ENCODE results near the gene CELF1.
A peak's percentile ranks its signal among the peaks of the same experiment; 100 is the strongest.
"Not testable (repeated sequence)": the region's sequence is repeated elsewhere in the genome, so short reads cannot be mapped to it uniquely, and the experiment has no call there.

The CELF1 gene

DNA sequence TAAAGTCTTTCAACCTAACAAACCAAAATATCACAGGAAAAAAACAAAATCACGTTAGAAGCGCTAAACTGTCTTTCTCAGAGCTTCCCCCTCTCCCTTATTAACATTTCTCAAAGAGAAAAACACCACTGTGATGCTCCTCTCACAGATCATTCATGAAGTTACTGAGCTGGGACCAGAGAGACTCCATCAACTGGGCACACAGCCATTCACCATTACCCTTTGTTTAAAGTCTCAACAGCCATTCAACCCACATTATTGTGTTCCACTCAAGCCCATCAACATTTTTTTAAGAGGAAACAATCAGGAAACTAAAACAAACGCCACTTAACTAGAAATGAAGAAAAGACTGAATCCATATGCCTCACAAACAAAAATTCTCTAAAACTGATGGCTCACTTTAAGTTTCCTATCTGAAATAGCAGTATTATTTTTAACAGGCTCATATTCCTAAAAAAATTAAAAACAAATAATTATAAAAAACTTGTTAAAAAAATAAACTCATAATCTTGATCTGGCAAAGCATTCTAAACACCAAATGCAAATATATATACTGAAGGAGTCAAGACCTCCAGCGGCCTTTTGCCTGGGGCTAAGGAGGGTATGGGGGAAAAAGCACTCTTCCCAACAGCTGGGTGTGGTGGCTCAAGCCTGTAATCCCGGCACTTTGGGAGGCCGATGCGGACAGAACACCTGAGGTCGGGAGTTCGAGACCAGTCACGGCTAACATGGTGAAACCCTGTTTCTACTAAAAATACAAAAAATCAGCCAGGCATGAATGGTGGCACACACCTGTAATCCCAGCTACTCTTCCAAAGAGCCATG, 14.0 kb downstream of the CELF1 start:
- DNase-seq (ENCODE audit: low read depth) = no peak

DNA sequence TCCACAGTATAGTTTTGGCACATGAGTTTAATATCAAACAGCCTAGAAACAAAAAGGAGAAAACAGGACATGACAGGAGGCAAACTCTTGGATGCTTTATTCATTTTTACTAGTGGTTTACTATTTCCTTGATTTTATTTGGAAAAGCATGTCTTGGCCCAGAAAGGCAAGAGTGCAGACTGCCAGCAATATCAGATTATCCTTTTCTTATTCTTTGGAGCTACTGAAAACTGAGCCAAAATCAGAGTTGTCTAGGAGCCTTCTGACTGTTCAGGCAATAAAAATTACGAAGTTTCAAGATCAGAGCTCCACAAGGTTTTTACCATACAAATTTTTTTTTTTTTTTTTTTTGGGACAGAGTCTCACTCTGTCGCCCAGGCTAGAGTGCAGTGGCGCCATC, 16.0 kb downstream of the CELF1 start:
- no peak for DNase-seq (ENCODE audit: low read depth)

DNA sequence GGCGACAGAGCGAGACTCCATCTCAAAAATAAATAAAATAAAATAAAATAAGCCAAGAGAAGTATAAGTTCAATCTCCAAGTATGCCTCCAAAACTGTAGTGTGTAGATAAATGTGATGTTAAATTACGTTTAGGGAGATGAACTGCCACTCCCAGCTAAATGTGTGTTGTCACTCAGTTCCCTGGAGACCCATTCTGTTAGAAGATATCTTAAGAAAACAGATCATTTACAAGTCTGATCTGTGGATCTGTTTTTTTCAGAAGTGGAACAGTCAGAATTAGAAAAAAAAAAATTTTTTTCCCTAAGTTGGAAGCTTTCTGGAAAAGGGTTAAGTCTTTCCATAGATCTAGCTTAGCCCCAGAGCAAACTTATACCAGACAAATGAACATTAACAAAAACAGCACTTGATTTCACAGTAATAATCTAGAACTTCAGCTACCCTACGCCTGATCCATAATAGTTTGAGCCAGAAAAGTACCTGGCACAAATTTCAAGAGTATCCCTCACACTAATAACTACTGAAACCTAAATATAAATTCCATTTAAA, 18.2 kb downstream of the CELF1 start:
- no peak for DNase-seq (ENCODE audit: low read depth)

DNA sequence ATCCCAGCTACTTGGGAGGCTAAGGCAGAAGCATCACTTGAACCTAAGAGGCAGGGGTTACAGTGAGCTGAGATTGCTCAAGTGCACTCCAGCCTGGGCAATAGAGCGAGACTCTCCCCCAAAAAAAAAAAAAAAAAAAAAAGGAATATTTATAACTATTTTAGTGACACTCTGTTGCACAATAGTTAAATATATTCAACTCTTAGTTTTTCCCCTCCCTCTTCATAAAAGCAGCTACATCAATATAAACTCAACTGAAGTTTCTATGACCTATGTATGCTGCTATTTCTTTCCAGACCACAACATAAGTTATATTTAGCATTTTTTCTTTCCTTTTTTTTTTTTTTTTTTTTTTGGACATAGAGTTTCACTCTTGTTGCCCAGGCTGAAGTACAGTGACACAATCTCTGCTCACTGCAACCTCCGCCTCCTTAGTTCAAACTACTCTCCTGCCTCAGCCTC, 19.2 kb downstream of the CELF1 start:
- peak; percentile 86 for DNase-seq (ENCODE audit: low read depth)

DNA sequence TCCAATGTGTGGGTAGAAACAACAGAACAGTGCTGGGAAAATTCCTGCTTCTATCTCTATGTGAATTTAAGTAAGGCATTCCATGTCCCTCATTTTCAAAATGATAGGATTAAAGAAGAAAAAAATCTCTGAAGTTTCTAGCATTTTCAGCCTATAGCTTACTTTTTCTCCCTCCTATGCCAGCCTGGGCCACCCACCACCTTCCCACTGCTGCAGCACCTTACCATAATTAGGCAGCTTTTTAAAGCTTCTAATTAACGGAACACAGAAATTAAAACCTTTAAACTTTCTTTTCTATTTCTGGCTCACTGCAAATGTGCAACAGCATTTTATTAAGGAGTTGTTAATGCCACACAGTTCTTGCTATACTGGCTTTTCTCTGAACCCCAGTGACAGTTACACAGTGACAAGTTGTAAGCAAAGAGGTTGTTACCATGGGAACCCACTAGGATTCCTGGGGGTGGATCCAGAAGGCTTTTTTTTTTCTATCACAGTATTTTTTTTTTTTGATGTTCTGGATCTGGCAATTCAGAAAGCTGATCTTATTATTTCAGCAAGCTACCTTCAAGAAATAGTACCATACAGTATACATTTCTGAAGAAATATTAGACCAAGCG, 20.2 kb downstream of the CELF1 start:
- peak; percentile 42 for DNase-seq (ENCODE audit: low read depth)

DNA sequence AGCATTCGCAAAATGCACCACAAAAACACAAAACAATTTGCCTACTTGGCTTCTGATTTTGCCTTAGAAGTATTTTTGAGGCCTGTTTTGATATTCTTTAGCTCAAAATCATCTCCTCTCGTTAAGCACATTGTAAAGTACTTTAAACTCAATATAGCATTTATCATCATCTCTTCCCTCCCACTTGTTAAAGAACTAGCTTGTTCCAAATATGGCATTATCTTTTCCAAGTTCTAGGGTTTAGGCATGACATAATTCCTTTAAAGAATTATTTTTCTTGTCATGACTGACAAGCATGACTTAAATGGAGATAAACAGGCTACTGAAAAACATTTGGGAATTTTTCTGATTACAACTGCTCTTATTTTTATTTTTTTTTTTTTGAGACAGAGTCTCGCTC, 21.3 kb downstream of the CELF1 start:
- peak; percentile 44 for DNase-seq (ENCODE audit: low read depth)

DNA sequence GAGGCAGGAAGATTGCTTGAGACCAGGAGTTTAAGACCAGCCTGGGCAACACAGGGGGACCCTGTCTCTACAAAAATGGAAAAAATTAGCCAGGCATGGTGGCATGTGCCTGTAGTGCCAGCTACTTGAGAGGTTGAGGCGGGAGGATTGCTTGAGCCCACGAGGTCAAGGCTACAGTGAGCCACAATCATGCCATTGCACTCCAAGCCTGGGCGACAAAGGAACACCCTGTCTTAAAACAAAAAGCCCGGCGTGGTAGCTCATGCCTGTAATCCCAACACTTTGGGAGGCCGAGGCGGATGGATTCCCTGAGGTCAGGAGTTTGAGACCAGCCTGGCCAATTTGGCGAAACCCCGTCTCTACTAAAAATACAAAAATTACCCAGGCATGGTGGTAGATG, 22.2 kb downstream of the CELF1 start:
- not testable (repeated sequence) for DNase-seq (ENCODE audit: low read depth)

DNA sequence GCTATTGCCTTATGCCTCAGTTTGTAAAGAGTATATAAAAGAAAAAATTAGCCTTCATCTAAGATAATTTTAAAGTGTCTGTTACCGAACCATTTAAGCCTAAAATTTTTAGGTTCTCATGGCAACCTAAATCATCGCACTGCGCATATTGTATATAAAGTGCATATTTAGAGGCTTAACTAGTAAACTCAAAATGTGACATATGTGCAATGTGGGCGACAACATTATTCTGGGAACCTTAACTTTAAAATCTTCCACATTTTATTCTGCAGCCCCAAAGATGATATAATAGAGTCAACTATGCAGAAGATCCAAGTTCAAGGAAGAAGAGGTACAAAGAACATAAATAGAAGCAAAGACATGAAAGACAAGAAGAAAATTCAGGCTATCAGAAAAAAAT, 23.0 kb downstream of the CELF1 start:
- DNase-seq (ENCODE audit: low read depth) = no peak

DNA sequence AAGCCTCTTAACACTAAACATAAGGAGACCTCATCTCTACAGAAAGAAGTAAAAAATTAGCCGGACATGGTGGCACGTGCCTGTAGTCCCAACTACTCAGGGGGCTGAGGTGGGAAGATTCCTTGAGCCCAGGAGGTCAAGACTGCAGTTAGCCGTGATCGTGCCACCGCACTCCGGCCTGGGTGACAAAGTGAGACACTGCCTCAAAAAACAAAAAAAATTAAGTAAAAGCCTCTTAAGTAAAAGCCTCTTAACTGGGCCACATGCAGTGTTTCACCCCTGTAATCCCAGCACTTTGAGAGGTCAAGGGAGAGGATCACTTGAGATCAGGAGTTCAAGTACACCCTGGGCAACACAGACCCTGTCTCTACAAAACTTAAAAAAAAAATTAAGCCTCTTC, 25.7 kb downstream of the CELF1 start:
- DNase-seq (ENCODE audit: low read depth) = no peak

DNA sequence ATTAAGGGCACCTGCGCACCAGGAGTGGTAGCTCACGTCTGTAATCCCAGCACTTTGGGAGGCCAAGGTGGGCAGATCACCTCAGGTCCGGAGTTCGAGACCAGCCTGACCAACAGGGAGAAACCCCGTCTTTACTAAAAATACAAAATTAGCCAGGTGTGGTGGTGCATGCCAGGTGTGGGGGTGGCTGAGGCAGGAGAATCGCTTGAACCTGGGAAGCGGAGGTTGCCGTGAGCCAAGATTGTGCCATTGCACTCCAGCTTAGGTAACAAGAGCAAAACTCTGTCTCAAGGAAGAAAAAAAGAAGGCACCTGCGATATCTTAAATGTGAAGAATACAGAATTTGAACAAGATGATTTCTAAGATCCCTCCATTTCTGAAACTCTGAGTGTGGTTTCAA, 26.9 kb downstream of the CELF1 start:
- DNase-seq (ENCODE audit: low read depth) = not testable (repeated sequence)

DNA sequence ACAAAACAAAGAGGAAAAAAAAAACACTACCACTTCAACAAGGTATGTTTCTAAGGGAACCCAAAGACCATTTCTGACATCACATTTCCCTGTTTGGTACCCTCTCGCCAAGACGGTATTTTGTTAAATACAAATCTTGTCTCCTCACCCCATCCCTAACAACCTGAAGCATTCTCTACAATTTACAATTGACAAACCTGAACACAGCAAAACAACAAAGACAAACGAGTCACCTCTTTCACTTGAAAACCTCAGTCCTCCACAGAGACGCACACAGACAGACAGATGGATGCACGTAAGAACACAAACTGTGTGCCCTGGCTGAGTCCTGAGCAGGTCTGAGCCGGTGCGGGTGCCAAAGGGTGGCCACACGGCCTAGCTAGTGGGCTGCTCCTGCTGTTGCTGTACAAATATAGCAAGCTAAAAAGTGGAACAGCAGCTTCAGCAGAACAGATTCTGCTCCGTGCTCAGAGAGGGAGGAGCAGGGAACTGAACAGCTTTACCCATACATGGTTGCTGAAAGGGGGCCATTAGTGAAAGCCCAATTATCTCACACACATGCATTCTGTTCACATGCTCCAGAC, 28.5 kb downstream of the CELF1 start:
- no peak for DNase-seq (ENCODE audit: low read depth)

DNA sequence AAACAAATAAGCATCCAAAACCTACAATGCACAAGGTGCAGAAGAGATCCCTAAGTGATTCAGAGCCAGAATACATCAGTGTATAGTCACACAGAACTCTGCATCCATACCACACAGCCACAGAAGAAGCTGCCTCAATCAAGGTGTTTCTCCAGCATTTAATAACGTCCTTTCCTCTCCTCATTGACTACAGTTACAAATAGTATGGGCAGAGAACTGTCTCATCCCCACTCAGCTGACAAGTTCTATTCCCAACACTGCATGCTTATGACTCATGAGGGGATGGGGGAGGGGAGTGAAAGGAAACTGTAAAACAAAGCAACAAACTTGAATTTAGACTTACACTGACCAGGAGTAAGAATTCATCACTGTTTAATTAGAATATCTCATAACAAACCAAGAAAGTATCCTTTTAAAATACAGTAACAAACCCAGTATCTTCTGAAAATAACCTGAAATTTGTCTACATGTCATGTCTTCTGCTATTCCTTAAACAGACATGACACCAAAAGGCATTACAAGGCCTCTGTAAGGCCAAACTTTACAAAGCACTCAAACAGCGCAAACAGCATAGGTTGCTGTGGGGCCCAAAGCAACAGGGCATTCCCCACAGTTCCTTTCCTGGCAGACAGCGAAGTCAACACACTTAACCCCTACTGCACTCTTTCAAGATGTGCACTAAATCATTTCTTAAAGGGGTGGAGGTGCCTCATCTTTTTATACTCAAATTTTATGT, 29.3 kb downstream of the CELF1 start:
- DNase-seq (ENCODE audit: low read depth) = peak; percentile 83

DNA sequence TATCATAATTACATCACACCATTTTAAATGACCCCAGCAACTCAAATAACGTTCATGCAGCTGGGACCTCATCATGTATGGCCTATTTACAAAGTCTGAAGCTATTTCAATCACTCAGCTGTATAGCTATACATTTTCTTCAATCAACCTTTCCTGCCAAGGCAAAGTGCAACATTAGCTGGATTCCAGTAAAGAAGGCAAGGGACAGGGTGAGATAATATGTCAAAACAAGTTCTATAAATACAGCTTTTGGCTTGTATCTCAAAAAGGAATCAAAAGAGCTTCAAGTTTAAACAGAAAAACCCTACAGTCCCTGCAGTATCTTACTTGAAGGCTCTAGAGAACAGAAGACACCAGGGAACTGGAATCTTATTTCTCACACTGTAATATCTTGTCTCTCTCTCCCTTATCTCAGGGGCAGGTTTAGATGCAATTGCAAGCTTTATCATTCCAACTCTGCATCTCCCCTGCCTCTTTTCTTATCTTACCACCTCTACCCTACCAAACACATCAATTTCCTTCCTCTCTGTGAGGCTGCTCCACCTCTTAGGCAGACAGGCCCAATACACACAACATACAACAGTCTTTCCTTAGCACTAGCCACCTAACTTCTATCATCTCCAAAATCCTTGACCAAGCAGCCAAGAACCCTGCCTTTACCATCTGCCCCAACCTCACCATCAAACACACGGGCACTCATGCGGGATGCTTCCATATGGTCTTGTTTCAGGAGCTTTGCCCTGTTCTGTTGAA, 34.5 kb downstream of the CELF1 start:
- no peak for DNase-seq (ENCODE audit: low read depth)

DNA sequence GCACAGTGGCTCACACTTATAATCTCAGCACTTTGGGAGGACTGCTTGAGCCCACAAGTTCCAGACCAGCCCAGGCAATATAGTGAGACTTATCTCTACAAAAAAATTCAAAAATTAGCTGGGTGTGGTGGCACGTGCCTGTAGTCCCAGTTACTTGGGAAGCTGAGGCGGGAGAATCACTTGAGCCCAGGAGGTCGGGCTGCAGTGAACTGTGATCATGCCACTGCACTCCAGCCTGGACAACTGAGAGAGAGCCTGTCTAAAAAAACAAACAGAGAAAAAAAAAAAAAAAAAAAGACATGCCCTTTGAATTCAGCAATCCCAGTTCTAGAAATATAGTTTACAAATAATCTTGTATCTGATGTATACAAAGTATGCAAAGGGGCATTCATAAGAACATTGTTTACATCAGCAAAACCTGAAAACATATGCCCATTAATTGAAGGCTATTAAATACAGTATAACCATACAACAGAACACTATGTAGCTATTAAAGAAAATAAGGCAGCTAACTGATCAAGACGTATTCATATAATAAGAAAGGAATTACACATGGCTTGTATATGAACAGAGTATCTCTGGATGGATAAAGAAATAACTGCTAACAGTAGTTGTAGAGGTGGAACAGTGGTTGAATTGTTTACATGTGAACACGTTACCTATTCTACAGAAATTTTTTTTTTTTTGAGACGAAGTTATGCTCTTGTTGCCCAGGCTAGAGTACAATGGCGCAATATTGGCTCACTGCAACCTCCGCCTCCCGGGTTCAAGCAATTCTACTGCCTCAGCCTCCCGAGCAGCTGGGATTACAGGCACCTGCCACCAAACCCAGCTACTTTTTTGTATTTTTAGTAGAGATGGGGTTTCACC, 35.7 kb downstream of the CELF1 start:
- no peak for DNase-seq (ENCODE audit: low read depth)

DNA sequence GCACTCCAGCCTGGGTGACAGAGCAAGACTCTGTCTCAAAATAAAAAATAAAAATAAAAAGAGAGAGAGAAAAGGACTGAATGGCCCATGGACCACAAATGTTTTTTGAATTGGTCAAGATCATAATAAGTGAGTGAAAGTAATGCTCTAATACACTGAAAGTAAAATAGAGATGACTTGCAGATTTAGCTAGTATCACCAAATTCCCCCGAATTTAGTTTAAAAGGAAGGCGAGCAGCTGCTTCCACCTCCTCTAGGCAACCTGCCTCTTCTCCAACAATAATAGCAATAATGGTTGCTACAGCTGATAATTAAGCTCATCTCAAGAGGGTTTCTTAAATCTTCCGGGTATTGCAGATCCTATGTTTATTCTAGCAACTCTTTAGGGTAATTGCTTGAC, 36.8 kb downstream of the CELF1 start:
- DNase-seq (ENCODE audit: low read depth) = no peak

DNA sequence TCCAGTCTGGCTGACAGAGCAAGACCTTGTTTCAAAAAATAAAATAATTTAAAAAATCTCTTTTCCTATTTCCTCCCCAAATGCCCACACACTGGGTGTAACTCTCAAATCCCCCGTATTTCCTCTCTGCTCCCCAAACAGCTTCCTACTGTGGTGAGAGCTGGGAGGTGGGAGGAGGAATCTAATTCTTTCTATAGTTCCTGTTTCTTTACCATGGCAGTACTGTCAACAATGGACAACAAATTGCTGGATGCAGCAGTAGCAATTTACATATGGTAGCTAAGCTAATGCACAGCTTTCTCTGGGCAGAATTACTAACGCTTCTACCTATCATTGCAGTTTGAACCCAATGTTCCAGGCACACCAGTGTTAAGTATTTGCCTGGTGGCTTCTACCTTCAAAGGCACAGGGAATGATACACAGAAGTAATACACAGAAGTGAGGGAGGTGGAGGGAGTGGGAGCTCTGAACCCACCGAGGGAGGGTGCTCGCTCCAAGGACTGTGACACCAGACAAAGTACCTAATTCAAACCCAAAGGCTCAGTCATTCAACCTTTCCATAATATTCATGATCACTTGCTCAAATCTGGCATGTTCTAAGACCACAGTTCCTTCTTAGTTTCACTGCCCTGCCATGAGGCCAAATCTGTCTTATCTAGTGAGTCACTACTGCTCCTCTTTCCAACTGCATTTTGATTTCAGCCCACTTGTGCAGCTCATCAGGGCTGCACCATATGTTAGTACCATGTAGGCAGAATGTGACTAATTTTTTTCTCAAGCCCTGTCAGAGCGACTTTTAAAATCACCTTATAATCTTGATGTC, 37.9 kb downstream of the CELF1 start:
- DNase-seq (ENCODE audit: low read depth) = peak; percentile 88

DNA sequence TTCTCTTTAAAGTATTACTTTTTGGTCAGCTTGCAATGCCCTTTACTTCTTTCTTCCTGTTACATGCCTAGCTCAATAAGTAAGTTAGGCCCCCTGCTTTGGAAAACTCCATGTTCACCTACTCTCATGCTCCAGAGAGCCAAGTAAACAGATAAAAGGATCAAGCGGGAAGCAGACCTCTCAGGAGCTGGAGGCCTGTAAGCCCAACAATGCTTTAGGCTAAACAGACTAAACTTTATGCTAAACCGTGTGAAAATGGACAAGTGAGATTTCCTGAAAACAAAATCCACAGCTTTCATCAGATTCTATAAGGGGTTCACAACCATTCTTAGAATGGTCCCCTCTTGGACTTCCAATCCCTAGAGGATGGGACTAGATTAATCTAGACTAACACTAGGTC, 40.2 kb downstream of the CELF1 start:
- DNase-seq (ENCODE audit: low read depth) = peak; percentile 29

DNA sequence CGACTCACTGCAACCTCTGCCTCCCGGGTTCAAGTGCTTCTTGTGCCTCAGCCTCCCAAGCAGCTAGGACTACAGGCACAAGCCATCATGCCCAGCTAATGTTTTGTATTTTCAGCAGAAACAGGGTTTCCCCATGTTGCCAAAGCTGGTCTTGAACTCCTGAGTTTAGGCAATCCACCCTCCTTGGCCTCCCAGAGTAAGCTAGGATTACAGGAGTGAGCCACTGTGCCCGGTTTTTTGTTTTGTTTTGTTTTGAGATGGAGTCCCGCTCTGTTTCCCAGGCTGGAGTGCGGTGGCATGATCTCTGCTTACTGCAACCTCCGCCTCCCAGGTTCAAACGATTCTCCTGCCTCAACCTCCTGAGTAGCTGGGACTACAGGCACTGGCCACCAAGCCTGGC, 41.0 kb downstream of the CELF1 start:
- DNase-seq (ENCODE audit: low read depth) = no peak

DNA sequence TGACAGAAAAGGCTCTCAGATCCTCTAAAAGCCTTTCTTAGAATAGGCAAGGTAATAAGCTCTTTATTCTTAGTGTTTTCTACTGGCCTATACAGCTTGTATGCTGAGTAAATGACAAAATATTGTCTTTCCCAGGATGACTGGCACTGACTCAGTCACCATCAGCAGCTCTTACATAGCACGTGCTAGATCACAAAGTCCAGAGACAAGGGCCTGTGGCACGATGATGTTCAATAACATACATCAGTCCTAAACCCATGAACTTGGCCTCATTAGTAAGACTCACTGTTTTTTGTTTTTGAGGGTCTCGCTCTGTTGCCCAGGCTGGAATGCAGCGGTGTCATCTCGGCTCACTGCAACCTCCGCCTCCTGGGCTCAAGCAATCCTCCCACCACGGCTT, 42.7 kb downstream of the CELF1 start:
- DNase-seq (ENCODE audit: low read depth) = no peak

DNA sequence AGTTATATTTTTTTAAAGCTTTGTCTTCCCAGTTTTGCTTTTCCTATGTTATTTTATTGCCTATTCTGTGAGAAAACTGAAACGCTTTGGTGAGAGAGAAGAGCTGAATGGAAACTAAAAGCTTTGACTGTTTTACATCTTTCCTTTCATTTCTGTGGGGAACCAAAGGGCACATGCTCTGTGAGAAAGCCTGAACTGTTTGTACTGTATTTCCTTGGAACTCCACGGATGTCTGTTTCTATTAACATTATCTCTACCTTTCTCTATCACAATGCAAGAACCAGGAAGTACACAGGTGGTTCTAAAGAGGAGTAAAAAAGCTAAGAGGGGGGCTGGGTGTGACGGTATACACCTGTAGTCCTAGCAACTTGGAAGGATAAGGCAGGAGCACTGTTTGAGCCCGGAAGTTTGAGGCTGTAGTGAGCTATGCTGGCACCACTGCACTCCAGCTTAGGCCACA, 43.8 kb downstream of the CELF1 start:
- no peak for DNase-seq (ENCODE audit: low read depth)
